ENCODE measurements around the gene WASHC1. TPM values are rescaled to one million over a fixed set of nuclear protein-coding genes. Genes with fewer than 3 reads are reported as not detected.
"Not testable (repeated sequence)": the region's sequence is repeated elsewhere in the genome, so short reads cannot be mapped to it uniquely, and the experiment has no call there.

WASHC1 gene
- total and polyA plus RNA-seq, 4 donors: 1.7 to 4.6 (median 3.4) TPM

DNA sequence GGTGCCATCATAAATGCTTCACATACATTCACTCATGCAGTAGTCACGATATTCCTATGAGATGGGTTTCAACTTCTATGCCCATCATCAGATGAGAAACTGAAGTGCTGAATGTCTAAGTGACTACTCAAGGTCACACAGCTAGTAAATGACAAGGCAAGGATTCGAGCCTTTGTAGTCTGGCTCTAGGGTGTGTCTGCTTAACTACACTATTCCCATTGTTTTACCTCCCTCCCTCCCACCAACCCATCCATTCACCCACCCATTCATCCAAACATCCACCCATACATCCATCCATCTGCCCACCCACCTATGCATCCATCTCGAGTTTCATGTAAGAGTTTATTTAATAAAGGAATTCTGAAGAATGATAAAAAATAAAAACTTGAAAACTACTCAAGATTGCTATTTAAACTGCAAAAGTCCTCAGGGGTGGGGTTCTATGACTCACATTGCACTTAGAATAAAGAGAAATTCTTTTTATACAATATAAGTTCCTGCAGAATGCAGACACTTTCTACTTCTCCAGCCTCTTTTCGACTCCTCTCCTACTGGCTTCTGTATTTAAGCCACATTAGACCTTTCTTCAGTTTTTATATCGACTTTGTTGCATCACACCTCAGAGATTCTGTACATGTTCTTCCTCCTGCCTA is 19.1 kb upstream of the WASHC1 start:
- not testable (repeated sequence) for H3K27ac ChIP-seq (ENCODE audit: low read depth in 1 of 2, low read length in 2 of 2); H3K4me3 ChIP-seq (ENCODE audit: low read depth in 1 of 3, low read length in 3 of 3); DNase-seq (ENCODE audit: low spot score); H3K4me1 ChIP-seq (ENCODE audit: control insufficient read depth in 4 of 4, insufficient read depth in 4 of 4, low read length in 3 of 4); H3K9ac ChIP-seq (ENCODE audit: low read depth in 1 of 2, low read length in 2 of 2); H3K36me3 ChIP-seq (ENCODE audit: control insufficient read depth in 4 of 4, insufficient read depth in 3 of 4, low read depth in 1 of 4, low read length in 3 of 4); H3K27me3 ChIP-seq (ENCODE audit: control insufficient read depth in 4 of 4, insufficient read depth in 4 of 4, low read length in 3 of 4); H3K9me3 ChIP-seq (ENCODE audit: control insufficient read depth in 4 of 4, low read length in 3 of 4)
- 56% methylated on average over 5 of the region's 5 CpGs for WGBS

- 82% methylated on average over 11 of the region's 12 CpGs for WGBS
Measured at GRCh38 chr9:46639-47271, 17.5 kb upstream of the WASHC1 start.

DNA sequence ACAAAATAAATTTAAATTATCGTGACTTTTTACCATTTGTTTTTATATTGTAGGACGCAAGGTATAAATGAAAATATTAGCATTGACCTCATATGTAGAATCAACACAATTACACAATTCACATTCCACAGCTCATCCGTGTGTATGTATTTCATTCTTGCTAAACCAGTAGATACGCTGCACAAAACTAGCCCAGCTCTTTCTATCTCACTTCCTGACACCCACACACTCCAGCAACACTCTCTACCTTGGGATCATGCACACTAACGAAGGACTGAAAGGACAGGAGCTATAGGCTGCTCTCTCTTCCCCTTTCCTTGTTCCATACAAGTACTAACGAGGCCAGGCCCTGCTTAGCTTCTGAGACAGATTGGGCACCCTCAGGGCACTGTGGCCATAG is 16.9 kb upstream of the WASHC1 start:
- H3K27ac ChIP-seq (ENCODE audit: low read depth in 1 of 2, low read length in 2 of 2); H3K9me3 ChIP-seq (ENCODE audit: control insufficient read depth in 4 of 4, low read length in 3 of 4); H3K4me3 ChIP-seq (ENCODE audit: low read depth in 1 of 3, low read length in 3 of 3); H3K4me1 ChIP-seq (ENCODE audit: control insufficient read depth in 4 of 4, insufficient read depth in 4 of 4, low read length in 3 of 4); H3K27me3 ChIP-seq (ENCODE audit: control insufficient read depth in 4 of 4, insufficient read depth in 4 of 4, low read length in 3 of 4); H3K9ac ChIP-seq (ENCODE audit: low read depth in 1 of 2, low read length in 2 of 2); H3K36me3 ChIP-seq (ENCODE audit: control insufficient read depth in 4 of 4, insufficient read depth in 3 of 4, low read depth in 1 of 4, low read length in 3 of 4): not testable (repeated sequence)
- 68% methylated on average over 6 of the region's 6 CpGs for WGBS
- peak; percentile 22 for DNase-seq (ENCODE audit: low spot score)

More at GRCh38 chr9:46639-47271, 17.5 kb upstream of the WASHC1 start:
- not testable (repeated sequence) for DNase-seq (ENCODE audit: low spot score); H3K36me3 ChIP-seq (ENCODE audit: control insufficient read depth in 4 of 4, insufficient read depth in 3 of 4, low read depth in 1 of 4, low read length in 3 of 4); H3K4me3 ChIP-seq (ENCODE audit: low read depth in 1 of 3, low read length in 3 of 3); H3K27ac ChIP-seq (ENCODE audit: low read depth in 1 of 2, low read length in 2 of 2); H3K9ac ChIP-seq (ENCODE audit: low read depth in 1 of 2, low read length in 2 of 2); H3K27me3 ChIP-seq (ENCODE audit: control insufficient read depth in 4 of 4, insufficient read depth in 4 of 4, low read length in 3 of 4); H3K9me3 ChIP-seq (ENCODE audit: control insufficient read depth in 4 of 4, low read length in 3 of 4); H3K4me1 ChIP-seq (ENCODE audit: control insufficient read depth in 4 of 4, insufficient read depth in 4 of 4, low read length in 3 of 4)

DNA sequence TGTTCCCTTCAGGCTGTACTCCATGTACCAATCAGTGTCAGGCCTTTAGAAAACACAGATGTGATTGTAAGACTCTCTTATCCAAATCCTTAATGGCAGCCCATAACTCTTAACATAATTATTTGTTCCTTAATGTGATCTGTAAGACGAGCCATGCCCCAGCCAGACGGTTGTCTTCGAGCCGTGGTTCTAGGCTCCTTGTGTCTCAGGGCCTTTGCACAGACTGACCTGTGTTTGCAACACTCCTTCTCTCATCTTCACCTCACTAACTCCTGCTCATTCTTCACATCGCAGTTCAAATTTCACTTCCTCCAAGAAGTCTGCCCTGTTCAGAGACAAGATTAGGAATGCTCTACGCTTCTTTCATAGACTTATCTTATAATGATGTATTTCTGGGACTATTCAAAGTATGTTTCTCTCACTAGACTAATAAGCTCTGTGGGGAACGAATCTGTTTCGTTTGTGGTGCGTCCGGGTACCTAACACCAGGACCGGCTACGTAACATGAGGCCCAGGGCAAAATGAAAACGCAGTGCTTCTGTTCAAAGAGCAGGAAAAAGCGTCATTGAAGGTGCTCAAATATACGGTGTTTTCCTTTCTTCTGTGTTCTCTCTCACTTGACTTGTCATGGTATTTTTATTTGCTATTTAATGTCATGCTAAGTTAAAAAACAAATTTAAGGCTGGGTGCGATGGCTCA is 16.1 kb upstream of the WASHC1 start:
- H3K9me3 ChIP-seq (ENCODE audit: control insufficient read depth in 4 of 4, low read length in 3 of 4); H3K4me1 ChIP-seq (ENCODE audit: control insufficient read depth in 4 of 4, insufficient read depth in 4 of 4, low read length in 3 of 4); H3K9ac ChIP-seq (ENCODE audit: low read depth in 1 of 2, low read length in 2 of 2); H3K4me3 ChIP-seq (ENCODE audit: low read depth in 1 of 3, low read length in 3 of 3); H3K27me3 ChIP-seq (ENCODE audit: control insufficient read depth in 4 of 4, insufficient read depth in 4 of 4, low read length in 3 of 4); H3K36me3 ChIP-seq (ENCODE audit: control insufficient read depth in 4 of 4, insufficient read depth in 3 of 4, low read depth in 1 of 4, low read length in 3 of 4); DNase-seq (ENCODE audit: low spot score); H3K27ac ChIP-seq (ENCODE audit: low read depth in 1 of 2, low read length in 2 of 2): not testable (repeated sequence)
- 87% methylated on average over 14 of the region's 16 CpGs for WGBS

- not testable (repeated sequence) for H3K27me3 ChIP-seq (ENCODE audit: control insufficient read depth in 4 of 4, insufficient read depth in 4 of 4, low read length in 3 of 4); H3K27ac ChIP-seq (ENCODE audit: low read depth in 1 of 2, low read length in 2 of 2); H3K36me3 ChIP-seq (ENCODE audit: control insufficient read depth in 4 of 4, insufficient read depth in 3 of 4, low read depth in 1 of 4, low read length in 3 of 4); H3K9ac ChIP-seq (ENCODE audit: low read depth in 1 of 2, low read length in 2 of 2); H3K4me3 ChIP-seq (ENCODE audit: low read depth in 1 of 3, low read length in 3 of 3); H3K9me3 ChIP-seq (ENCODE audit: control insufficient read depth in 4 of 4, low read length in 3 of 4); H3K4me1 ChIP-seq (ENCODE audit: control insufficient read depth in 4 of 4, insufficient read depth in 4 of 4, low read length in 3 of 4); DNase-seq (ENCODE audit: low spot score)
- 83% methylated on average over 3 of the region's 3 CpGs for WGBS
Measured at GRCh38 chr9:44416-44815, 15.2 kb upstream of the WASHC1 start.

DNA sequence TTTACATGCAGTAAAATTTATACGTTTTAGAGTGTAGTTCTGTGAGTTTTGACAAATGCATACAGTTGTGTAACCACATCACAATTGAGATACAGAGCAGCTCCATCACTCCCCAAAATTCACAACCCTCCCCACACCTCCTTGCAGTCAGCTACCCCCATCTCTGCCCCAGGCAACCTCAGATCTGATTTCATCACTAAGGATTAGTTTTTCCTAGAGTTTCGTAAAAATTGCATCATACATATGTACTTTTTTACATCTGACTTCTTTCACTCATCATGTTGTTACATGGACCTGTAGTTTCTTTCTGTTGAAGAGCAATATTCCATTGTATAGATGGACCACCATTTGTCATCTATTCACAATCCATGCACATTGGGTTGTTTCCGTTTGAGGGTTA is 14.4 kb upstream of the WASHC1 start:
- not testable (repeated sequence) for H3K9me3 ChIP-seq (ENCODE audit: control insufficient read depth in 4 of 4, low read length in 3 of 4); H3K27ac ChIP-seq (ENCODE audit: low read depth in 1 of 2, low read length in 2 of 2); H3K4me3 ChIP-seq (ENCODE audit: low read depth in 1 of 3, low read length in 3 of 3); DNase-seq (ENCODE audit: low spot score); H3K36me3 ChIP-seq (ENCODE audit: control insufficient read depth in 4 of 4, insufficient read depth in 3 of 4, low read depth in 1 of 4, low read length in 3 of 4); H3K9ac ChIP-seq (ENCODE audit: low read depth in 1 of 2, low read length in 2 of 2); H3K4me1 ChIP-seq (ENCODE audit: control insufficient read depth in 4 of 4, insufficient read depth in 4 of 4, low read length in 3 of 4); H3K27me3 ChIP-seq (ENCODE audit: control insufficient read depth in 4 of 4, insufficient read depth in 4 of 4, low read length in 3 of 4)
- WGBS: 78% methylated on average over 3 of the region's 3 CpGs

DNA sequence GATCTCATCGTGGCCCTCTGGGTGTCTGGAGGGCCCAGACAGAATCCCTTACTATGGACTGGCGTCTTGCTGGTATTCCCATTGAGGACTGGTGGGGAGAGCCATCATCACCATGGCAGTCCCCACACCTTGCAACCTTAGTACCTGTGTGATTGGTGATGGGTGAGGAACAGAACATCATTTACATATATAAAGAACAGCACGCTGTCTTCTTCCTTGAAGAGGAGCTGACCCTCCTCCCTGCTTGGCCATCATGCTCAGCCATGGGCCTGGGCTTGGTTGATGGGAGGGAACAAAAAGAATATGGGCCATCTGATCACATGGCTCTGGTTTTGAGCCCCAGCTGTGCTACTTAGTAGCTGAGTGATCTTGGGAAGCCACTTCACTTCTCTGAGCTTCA is 13.9 kb upstream of the WASHC1 start:
- H3K36me3 ChIP-seq (ENCODE audit: control insufficient read depth in 4 of 4, insufficient read depth in 3 of 4, low read depth in 1 of 4, low read length in 3 of 4); H3K27me3 ChIP-seq (ENCODE audit: control insufficient read depth in 4 of 4, insufficient read depth in 4 of 4, low read length in 3 of 4); H3K4me1 ChIP-seq (ENCODE audit: control insufficient read depth in 4 of 4, insufficient read depth in 4 of 4, low read length in 3 of 4); DNase-seq (ENCODE audit: low spot score); H3K9ac ChIP-seq (ENCODE audit: low read depth in 1 of 2, low read length in 2 of 2); H3K9me3 ChIP-seq (ENCODE audit: control insufficient read depth in 4 of 4, low read length in 3 of 4); H3K27ac ChIP-seq (ENCODE audit: low read depth in 1 of 2, low read length in 2 of 2); H3K4me3 ChIP-seq (ENCODE audit: low read depth in 1 of 3, low read length in 3 of 3): not testable (repeated sequence)
- 68% methylated on average over 3 of the region's 3 CpGs for WGBS

DNA sequence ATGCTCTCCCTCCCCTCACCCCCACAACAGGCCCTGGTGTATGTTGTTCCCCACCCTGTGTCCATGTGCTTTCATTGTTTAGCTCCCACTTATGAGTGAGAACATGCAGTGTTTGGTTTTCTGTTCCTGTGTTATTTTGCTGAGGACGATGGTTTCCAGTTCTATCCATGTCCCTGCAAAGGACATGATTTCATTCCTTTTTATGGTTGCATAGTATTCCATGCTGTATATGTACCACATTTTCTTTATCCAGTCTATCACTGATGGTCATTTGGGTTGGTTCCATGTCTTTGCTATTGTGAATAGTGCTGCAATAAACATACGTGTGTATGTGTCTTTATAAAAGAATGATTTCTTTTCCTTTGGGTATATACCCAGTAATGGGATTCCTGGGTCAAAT is 12.6 kb upstream of the WASHC1 start:
- not testable (repeated sequence) for H3K36me3 ChIP-seq (ENCODE audit: control insufficient read depth in 4 of 4, insufficient read depth in 3 of 4, low read depth in 1 of 4, low read length in 3 of 4); H3K9me3 ChIP-seq (ENCODE audit: control insufficient read depth in 4 of 4, low read length in 3 of 4); H3K4me1 ChIP-seq (ENCODE audit: control insufficient read depth in 4 of 4, insufficient read depth in 4 of 4, low read length in 3 of 4); H3K27ac ChIP-seq (ENCODE audit: low read depth in 1 of 2, low read length in 2 of 2); DNase-seq (ENCODE audit: low spot score); H3K27me3 ChIP-seq (ENCODE audit: control insufficient read depth in 4 of 4, insufficient read depth in 4 of 4, low read length in 3 of 4); H3K4me3 ChIP-seq (ENCODE audit: low read depth in 1 of 3, low read length in 3 of 3); H3K9ac ChIP-seq (ENCODE audit: low read depth in 1 of 2, low read length in 2 of 2)
- WGBS: 82% methylated on average over 2 of the region's 2 CpGs
